ENCODE measurements around the gene PSMC3IP.
"Not testable (repeated sequence)": the region's sequence is repeated elsewhere in the genome, so short reads cannot be mapped to it uniquely, and the experiment has no call there.

The PSMC3IP gene

DNA sequence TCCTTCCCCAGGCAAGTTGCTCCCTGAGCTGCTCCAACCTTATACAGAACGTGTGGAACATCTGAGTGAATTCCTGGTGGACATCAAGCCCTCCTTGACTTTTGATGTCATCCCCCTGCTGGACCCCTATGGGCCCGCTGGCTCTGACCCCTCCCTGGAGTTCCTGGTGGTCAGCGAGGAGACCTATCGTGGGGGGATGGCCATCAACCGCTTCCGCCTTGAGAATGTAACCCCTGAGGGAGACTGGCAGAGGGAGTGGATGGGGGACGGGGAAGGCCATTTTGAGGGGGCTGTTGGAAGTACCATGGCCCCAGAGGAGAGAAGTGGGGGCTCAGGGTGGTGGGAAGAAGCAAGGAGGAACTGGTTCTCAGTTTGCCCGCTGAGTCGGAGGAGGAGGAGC lies 13.6 kb downstream of the PSMC3IP start:
- Histone ChIP-seq H3K9ac (ENCODE audit: insufficient read length, low read depth) (no peak overlapping the region), H3K4me3 (ENCODE audit: insufficient read length, low read depth) (no peak overlapping the region), H3K4me1 (ENCODE audit: insufficient read depth, insufficient read length) (peaks cover 19% of the 10 kb centered on the region), H3K36me3 (ENCODE audit: insufficient read depth, insufficient read length, low read length) (peaks cover 55% of the 10 kb centered on the region), H3K27me3 (ENCODE audit: insufficient read depth, insufficient read length) (no peaks in the 10 kb centered on the region), H3K9me3 (ENCODE audit: insufficient read depth, low read length) (no peaks in the 10 kb centered on the region)
- TF ChIP-seq SUZ12 (IDR thresholded peaks at IDR 0.05; ENCODE audit: extremely low read depth, insufficient read depth, insufficient read length): no peak
- no peak for TF ChIP-seq YY1 (IDR thresholded peaks at IDR 0.05; ENCODE audit: insufficient read depth, insufficient read length)
- no peak for TF ChIP-seq ZNF274 (IDR thresholded peaks at IDR 0.05; ENCODE audit: low read depth, low read length)
- no peak for DNase-seq (ENCODE audit: low read depth, low spot score)

DNA sequence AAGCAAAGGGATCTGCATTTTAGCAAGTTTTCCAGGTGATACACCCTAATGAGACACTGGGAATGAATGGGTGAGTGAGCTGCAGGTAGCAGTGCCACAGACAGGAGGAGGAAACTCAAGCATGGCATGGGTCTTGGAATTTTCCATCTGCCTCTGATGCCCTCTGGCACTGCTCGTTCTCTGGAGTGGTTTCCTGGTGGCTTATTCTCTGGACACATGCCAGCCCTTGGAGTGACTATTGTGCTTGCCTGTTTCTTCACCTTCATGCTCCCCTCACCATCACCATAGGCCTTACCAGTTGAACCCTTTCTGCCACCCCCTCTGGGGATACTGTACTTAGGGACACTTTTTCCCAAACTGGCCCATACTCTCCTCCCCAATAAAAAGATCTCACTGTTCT lies 14.0 kb downstream of the PSMC3IP start:
- no peaks in the 10 kb centered on the region for H3K9me3 ChIP-seq (ENCODE audit: insufficient read depth, low read length)
- TF ChIP-seq YY1 (IDR thresholded peaks at IDR 0.05; ENCODE audit: insufficient read depth, insufficient read length) (no peak), SUZ12 (IDR thresholded peaks at IDR 0.05; ENCODE audit: extremely low read depth, insufficient read depth, insufficient read length) (no peak), ZNF274 (IDR thresholded peaks at IDR 0.05; ENCODE audit: low read depth, low read length) (no peak)
- no peak overlapping the region for H3K4me3 ChIP-seq (ENCODE audit: insufficient read length, low read depth)
- H3K4me1 ChIP-seq (ENCODE audit: insufficient read depth, insufficient read length): peaks cover 19% of the 10 kb centered on the region
- no peak overlapping the region for H3K9ac ChIP-seq (ENCODE audit: insufficient read length, low read depth)
- DNase-seq (ENCODE audit: low read depth, low spot score): no peak
- no peaks in the 10 kb centered on the region for H3K27me3 ChIP-seq (ENCODE audit: insufficient read depth, insufficient read length)
- peaks cover 50% of the 10 kb centered on the region for H3K36me3 ChIP-seq (ENCODE audit: insufficient read depth, insufficient read length, low read length)

DNA sequence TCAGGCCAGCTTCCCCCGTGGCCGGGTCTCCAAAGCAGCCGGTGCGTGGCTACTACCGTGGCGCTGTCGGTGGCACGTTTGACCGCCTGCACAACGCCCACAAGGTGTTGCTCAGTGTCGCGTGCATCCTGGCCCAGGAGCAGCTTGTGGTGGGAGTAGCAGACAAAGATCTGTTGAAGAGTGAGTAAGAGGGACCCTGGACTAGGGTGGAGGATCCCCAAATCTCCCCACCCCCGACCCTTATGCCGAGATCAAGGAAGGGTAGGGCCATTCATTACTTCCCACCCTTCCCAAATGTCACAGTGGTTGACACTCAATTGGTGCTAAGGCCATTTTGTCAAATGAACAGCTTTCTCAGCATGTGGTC lies 14.4 kb downstream of the PSMC3IP start:
- Histone ChIP-seq H3K9ac (ENCODE audit: insufficient read length, low read depth) (peak overlapping the region; percentile 87), H3K27me3 (ENCODE audit: insufficient read depth, insufficient read length) (no peaks in the 10 kb centered on the region), H3K4me3 (ENCODE audit: insufficient read length, low read depth) (peak overlapping the region; percentile 93), H3K9me3 (ENCODE audit: insufficient read depth, low read length) (no peaks in the 10 kb centered on the region), H3K36me3 (ENCODE audit: insufficient read depth, insufficient read length, low read length) (peaks cover 46% of the 10 kb centered on the region), H3K4me1 (ENCODE audit: insufficient read depth, insufficient read length) (peaks cover 19% of the 10 kb centered on the region)
- TF ChIP-seq YY1 (IDR thresholded peaks at IDR 0.05; ENCODE audit: insufficient read depth, insufficient read length) (no peak), ZNF274 (IDR thresholded peaks at IDR 0.05; ENCODE audit: low read depth, low read length) (no peak), SUZ12 (IDR thresholded peaks at IDR 0.05; ENCODE audit: extremely low read depth, insufficient read depth, insufficient read length) (no peak)
- no peak for DNase-seq (ENCODE audit: low read depth, low spot score)

DNA sequence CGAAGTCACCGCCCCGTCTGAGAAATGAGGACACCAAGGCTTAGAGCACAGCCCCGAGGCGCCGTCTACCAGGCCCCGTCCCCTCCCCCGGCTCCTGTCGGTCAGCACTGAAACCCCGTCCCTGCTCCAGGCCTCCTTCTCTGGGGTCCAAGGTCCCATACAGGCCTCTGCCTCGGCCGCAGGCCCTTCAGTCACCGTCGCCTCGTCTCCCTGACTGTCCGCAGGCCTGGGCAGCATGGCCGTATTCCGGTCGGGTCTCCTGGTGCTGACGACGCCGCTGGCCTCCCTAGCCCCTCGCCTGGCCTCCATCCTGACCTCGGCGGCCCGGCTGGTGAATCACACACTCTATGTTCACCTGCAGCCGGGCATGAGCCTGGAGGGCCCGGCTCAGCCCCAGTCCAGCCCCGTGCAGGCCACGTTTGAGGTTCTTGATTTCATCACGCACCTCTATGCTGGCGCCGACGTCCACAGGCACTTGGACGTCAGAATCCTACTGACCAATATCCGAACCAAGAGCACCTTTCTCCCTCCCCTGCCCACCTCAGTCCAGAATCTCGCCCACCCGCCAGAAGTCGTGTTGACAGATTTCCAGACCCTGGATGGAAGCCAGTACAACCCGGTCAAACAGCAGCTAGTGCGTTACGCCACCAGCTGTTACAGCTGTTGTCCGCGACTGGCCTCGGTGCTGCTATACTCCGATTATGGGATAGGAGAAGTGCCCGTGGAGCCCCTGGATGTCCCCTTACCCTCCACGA lies 15.0 kb downstream of the PSMC3IP start:
- Histone ChIP-seq H3K27me3 (ENCODE audit: insufficient read depth, insufficient read length) (no peaks in the 10 kb centered on the region), H3K9ac (ENCODE audit: insufficient read length, low read depth) (peak overlapping the region; percentile 87), H3K4me3 (ENCODE audit: insufficient read length, low read depth) (peak overlapping the region; percentile 93), H3K9me3 (ENCODE audit: insufficient read depth, low read length) (no peaks in the 10 kb centered on the region), H3K4me1 (ENCODE audit: insufficient read depth, insufficient read length) (peaks cover 17% of the 10 kb centered on the region), H3K36me3 (ENCODE audit: insufficient read depth, insufficient read length, low read length) (peaks cover 42% of the 10 kb centered on the region)
- TF ChIP-seq SUZ12 (IDR thresholded peaks at IDR 0.05; ENCODE audit: extremely low read depth, insufficient read depth, insufficient read length) (no peak), YY1 (IDR thresholded peaks at IDR 0.05; ENCODE audit: insufficient read depth, insufficient read length) (no peak), ZNF274 (IDR thresholded peaks at IDR 0.05; ENCODE audit: low read depth, low read length) (no peak)
- DNase-seq (ENCODE audit: low read depth, low spot score): no peak

DNA sequence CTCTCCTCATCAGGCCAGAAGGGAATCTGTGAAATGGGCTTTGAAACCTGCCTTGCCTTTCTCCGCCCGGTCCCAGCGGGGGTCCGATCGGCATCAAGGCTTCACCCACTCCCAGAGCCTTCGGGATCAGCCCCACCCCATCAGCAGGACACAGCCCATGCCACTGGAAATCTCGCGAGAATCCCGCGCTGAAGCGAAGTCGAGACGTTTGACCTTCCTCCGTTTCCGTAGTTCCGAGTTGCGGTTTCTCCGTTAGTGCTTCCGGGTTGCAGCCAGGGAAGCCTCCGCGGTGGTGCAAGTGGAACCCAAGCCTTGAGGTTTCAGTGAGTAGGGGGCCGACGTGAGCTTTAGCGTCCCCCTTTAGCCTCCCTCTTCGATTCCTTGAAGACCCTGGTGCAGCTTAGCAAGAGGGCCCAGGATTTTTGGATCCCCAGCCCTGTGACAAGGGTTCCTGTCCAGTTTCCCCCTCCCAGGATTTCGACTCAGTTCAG lies 15.6 kb downstream of the PSMC3IP start, which contains the start of gene COASY:
Gene COASY (plus strand): TSS at position 252 of the 491 bp plus-strand sequence. CDS start 475 bp downstream, outside the sequence.
- peaks cover 40% of the 10 kb centered on the region for H3K36me3 ChIP-seq (ENCODE audit: insufficient read depth, insufficient read length, low read length)
- H3K4me3 ChIP-seq (ENCODE audit: insufficient read length, low read depth): peak within 1 kb of the TSS; percentile 93
- TF ChIP-seq SUZ12 (IDR thresholded peaks at IDR 0.05; ENCODE audit: extremely low read depth, insufficient read depth, insufficient read length): no peak
- no peak for TF ChIP-seq ZNF274 (IDR thresholded peaks at IDR 0.05; ENCODE audit: low read depth, low read length)
- no peaks in the 10 kb centered on the region for H3K9me3 ChIP-seq (ENCODE audit: insufficient read depth, low read length)
- peak within 1 kb of the TSS; percentile 87 for H3K9ac ChIP-seq (ENCODE audit: insufficient read length, low read depth)
- H3K4me1 ChIP-seq (ENCODE audit: insufficient read depth, insufficient read length): peaks cover 16% of the 10 kb centered on the region
- no peaks in the 10 kb centered on the region for H3K27me3 ChIP-seq (ENCODE audit: insufficient read depth, insufficient read length)
- DNase-seq (ENCODE audit: low read depth, low spot score): peak; percentile 95

DNA sequence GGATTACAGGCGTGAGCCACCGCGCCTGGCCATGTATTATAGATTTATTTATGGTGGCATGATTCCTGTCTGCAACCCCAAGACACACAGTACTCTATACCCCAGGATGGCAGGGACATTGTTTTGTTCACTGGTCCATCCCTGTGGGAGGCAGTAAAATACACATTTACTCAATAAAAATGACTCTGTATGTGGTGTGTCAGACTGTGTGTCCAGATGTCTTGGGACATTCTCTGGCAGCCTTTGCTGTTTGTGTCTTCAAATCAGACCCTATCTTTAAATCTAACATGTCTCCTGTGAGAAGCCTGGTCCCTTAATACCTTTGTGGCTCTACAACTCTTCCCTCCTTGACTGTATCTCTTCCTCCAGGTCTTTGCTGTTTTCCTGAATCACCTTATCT lies 17.3 kb downstream of the PSMC3IP start:
- no peaks in the 10 kb centered on the region for H3K9me3 ChIP-seq (ENCODE audit: insufficient read depth, low read length)
- no peak for DNase-seq (ENCODE audit: low read depth, low spot score)
- peaks cover 25% of the 10 kb centered on the region for H3K36me3 ChIP-seq (ENCODE audit: insufficient read depth, insufficient read length, low read length)
- H3K9ac ChIP-seq (ENCODE audit: insufficient read length, low read depth): no peak overlapping the region
- no peaks in the 10 kb centered on the region for H3K27me3 ChIP-seq (ENCODE audit: insufficient read depth, insufficient read length)
- peaks cover 9% of the 10 kb centered on the region for H3K4me1 ChIP-seq (ENCODE audit: insufficient read depth, insufficient read length)
- no peak for TF ChIP-seq SUZ12 (IDR thresholded peaks at IDR 0.05; ENCODE audit: extremely low read depth, insufficient read depth, insufficient read length)
- H3K4me3 ChIP-seq (ENCODE audit: insufficient read length, low read depth): no peak overlapping the region

DNA sequence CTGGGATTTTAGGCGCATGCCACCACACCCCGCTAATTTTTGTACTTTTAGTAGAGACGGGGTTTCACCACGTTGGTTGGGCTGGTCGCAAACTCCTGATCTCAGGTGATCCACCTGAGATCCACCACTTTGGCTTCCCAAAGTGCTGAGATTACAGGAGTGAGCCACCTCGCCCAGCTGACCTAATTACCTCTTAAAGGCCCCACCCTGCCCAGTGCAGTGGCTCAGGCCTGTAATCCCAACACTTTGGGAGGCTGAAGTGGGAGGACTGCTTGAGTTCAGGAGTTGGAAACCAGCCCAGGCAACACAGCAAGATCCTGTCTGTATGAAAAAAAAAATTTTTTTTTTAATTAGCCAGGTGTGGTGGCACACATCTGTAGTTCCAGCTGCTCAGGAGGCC lies 18.5 kb downstream of the PSMC3IP start:
- DNase-seq (ENCODE audit: low read depth, low spot score): no peak
- H3K27me3 ChIP-seq (ENCODE audit: insufficient read depth, insufficient read length): no peaks in the 10 kb centered on the region
- no peaks in the 10 kb centered on the region for H3K9me3 ChIP-seq (ENCODE audit: insufficient read depth, low read length)
- TF ChIP-seq SUZ12 (IDR thresholded peaks at IDR 0.05; ENCODE audit: extremely low read depth, insufficient read depth, insufficient read length) (no peak), ZNF274 (IDR thresholded peaks at IDR 0.05; ENCODE audit: low read depth, low read length) (no peak), YY1 (IDR thresholded peaks at IDR 0.05; ENCODE audit: insufficient read depth, insufficient read length) (no peak)
- H3K4me1 ChIP-seq (ENCODE audit: insufficient read depth, insufficient read length): peaks cover 10% of the 10 kb centered on the region
- no peak overlapping the region for H3K9ac ChIP-seq (ENCODE audit: insufficient read length, low read depth)
- peaks cover 14% of the 10 kb centered on the region for H3K36me3 ChIP-seq (ENCODE audit: insufficient read depth, insufficient read length, low read length)
- no peak overlapping the region for H3K4me3 ChIP-seq (ENCODE audit: insufficient read length, low read depth)

DNA sequence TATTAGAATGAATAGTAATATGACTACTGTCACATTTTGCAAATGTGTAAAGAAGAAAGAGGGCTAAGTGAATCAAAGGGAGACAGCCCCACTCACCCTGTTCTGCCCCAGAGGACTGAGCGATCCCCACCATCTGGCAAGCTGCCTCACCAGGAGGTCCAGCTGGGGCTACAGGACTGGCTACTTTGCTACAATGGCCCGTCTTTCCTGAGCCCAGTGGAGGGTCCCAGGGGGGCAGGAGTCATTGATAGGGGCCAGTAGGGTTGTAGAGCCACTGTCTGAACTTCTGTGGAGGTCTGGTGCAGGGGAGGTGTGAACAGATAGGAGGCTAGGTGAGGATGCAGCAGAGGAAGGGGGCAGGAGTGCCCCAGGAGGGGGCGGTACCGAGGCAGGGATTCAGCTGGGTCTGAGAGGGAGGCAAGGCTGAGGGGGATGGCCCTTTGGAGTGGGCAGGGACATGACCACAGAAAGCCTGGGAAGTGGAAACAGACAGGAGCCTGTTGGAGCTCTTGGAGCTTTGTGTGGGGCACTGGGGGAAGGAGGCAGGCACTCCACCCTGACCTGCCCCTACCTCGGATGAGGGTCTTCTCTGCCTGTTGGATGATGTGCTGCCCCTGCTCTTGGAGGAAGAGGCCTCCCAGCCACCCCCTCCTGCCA lies 21.4 kb downstream of the PSMC3IP start:
- H3K27me3 ChIP-seq (ENCODE audit: insufficient read depth, insufficient read length); DNase-seq (ENCODE audit: low read depth, low spot score); H3K4me1 ChIP-seq (ENCODE audit: insufficient read depth, insufficient read length); H3K9ac ChIP-seq (ENCODE audit: insufficient read length, low read depth); H3K4me3 ChIP-seq (ENCODE audit: insufficient read length, low read depth); H3K9me3 ChIP-seq (ENCODE audit: insufficient read depth, low read length): not testable (repeated sequence)
- peaks cover 11% of the 10 kb centered on the region for H3K36me3 ChIP-seq (ENCODE audit: insufficient read depth, insufficient read length, low read length)
